ENCODE measurements around the gene SIRT1.
"Not testable (repeated sequence)": the region's sequence is repeated elsewhere in the genome, so short reads cannot be mapped to it uniquely, and the experiment has no call there.

The SIRT1 gene

DNA sequence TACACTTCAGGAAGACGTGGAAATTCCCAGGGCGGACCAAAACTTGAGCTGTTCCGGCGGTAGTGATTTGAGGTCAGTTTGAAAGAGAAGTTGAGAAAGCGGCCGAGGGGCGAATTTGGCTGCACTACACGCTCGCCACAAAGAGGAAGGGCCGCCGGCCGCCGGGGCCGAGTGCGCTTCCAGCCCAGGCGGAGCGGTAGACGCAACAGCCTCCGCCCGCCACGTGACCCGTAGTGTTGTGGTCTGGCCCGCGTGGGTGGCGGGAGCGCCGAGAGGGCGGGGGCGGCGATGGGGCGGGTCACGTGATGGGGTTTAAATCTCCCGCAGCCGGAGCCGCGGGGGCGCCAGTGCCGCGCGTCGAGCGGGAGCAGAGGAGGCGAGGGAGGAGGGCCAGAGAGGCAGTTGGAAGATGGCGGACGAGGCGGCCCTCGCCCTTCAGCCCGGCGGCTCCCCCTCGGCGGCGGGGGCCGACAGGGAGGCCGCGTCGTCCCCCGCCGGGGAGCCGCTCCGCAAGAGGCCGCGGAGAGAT, at the start of gene SIRT1:
Gene SIRT1 (plus strand): TSS at position 344 of the 529 bp plus-strand sequence. CDS start 66 bp downstream, at position 410.
- peak; percentile 69 for DNase-seq

DNA sequence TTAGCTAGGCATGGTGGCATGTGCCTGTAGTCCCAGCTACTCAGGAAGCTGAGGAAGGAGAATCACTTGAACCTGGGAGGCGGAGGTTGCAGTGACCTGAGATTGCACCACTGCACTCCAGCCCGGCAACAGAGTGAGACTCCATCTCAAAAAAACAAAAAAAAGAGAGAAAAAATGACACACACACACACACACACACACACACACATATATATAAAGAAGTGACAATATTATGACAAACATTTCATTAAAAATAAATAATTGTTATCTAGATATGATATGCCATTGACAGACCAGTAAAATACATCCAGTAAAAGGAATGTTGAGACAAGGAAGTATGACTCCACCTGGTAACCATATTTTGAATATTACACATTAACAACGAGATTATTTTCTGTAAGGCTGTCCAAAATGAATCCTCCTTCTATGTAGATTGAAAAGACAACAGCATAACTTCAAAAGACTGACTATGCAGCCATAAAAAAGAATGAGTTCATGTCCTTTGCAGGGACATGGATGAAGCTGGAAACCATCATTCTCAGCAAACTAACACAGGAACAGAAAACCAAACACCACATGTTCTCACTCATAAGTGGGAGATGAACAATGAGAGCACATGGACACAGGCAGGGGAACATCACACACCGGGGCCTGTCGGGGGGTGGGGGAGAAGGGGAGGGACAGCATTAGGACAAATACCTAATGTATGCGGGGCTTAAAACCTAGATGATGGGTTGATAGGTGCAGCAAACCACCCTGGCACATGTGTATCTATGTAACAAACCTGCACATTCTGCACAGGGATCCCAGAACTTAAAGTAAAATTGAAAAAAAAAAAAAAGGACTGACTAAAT, 48.7 kb upstream of the SIRT1 start:
- not testable (repeated sequence) for DNase-seq

DNA sequence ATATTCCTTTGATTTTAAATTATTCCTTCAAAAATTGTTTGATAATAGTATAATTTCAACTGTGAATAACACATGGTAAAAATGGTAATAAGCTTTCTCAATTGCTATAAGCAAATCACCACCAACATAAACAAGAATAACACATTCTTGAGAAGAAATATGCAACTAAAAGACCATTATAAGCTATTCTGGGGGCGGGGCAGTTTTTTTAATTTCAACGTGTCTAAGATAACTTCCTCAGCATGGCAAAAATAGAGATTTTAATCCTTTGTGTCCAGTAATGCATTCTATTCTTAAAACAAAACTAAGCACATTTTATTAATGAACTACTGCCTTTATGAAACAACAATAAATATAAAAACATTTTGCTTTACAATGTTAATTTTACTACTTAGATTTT, 48.0 kb upstream of the SIRT1 start:
- no peak for DNase-seq

DNA sequence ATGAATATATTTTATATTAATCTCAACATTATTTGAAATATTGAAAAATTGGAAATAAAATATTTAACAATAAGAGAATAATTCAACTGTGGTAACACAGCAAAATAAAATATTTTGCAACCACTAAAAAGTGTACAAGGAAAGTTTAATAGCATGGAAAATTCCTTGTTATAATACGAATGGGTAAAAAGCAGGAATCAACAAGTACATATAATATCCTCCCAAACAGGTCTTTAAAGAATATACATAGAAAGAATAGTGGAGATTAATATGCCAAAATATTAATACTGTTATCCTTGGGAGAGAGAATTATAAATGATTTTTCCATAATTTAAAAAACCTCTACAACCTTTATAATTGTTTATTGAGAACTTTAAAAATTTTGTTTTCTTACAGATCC, 47.5 kb upstream of the SIRT1 start:
- DNase-seq, result no peak

DNA sequence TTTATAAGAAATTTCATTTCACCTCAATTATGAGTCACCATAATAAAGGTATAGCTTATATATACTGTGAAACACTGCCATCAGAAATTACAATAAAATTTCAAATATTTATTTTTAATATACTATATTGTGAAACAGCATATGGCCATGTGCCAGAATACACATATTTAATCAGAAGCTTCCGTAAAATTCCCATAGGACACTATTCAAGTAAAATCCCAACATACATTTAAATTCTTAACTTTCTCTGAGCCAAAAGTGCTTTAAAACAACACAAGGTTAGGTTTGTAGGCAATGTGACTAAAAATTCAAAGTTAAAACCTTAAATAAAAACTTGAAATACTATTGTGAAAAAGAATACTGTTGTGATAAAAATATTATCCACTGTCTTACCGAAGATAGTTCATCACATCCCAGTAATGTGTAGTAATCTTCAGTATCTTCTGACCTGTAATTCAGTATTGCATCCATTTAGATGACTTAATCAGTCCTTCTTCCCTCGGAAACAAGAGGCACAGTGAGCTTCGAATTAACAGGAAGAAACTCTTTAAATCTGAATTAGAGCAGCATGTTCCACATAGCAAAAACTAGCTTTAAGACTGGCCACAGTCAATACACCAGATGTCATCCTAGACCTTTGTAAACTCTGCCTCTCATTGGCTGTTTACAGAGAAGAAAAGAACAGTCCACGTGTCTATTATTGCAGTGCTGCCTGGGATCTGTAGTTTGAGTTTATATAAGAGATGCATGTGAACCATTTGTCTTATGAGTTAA, 46.7 kb upstream of the SIRT1 start, which contains the start of gene DNAJC12:
Gene DNAJC12 (minus strand): TSS at position 648 of the 774 bp plus-strand sequence. CDS start 177 bp downstream, at position 471.
- no peak for DNase-seq

DNA sequence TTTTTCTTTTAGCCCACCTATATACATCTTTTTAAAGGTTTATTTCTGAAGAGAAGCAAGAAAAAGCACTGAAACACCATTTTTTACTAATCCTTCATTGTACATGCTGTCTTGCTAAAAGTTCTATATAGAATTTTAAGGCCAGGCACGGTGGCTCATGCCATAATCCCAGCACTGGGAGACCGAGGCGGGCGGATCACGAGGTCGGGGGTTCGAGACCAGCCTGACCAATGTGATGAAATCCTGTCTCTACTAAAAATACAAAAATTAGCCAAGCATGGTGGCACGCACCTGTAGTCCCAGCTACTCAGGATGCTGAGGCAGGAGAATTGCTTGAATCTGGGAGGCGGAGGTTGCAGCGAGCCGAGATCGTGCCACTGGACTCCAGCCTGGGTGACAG, 44.9 kb upstream of the SIRT1 start:
- DNase-seq, result not testable (repeated sequence)

DNA sequence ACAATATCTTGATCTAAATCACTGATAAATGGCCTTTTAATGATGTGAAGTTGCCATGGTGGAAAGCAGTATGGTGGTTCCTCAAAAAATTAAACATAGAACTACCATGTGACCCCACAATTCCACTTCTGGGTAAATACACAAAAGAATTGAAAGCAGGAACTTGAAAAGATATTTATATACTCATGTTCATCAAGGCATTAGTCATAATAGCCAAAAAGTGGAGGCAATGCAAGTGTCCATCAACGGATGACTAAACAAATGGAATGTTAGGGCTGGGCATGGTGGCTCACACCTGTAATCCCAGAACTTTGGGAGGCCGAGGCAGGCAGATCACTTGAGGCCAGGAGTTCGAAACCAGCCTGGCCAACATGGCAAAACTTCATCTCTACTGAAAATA, 44.5 kb upstream of the SIRT1 start:
- DNase-seq, result no peak

DNA sequence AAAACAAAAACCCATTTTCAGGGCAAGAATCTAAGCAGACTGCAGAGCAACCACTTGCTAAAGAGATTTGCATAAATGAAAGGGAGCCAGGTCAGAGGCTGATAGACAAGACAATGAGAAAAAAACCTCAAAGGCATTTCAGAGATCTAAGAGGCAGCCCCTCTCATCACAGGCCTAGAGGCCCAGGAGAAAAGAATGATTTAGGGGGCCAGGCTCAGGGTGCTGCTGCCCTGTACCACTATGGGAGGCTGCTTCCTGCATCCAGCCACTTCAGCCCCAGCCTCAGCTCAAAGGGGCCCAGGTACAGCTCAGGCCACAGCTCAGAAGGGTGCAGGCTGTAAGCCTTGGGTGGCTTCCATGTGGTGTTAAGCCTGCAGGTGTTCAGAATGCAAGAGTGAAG, 42.7 kb upstream of the SIRT1 start:
- no peak for DNase-seq

DNA sequence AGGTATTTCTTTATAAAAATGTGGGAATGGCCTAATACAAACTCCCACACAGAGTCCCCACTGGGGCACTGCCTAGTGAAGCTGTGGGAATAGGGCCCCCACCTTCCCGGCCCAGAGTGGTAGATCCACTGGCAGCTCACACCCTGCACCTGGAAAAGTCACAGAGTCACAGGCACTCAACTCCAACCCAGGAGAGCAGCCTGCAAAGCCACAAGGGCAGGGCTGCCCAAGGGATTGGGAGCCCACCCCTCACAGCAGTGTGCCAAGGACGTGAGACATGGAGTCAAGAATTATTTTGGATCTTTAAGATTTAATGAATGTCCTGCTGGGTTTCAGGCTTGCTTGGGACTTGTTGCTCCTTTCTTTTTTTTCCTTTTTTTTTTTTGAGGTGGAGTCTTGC, 41.2 kb upstream of the SIRT1 start:
- DNase-seq, result no peak

DNA sequence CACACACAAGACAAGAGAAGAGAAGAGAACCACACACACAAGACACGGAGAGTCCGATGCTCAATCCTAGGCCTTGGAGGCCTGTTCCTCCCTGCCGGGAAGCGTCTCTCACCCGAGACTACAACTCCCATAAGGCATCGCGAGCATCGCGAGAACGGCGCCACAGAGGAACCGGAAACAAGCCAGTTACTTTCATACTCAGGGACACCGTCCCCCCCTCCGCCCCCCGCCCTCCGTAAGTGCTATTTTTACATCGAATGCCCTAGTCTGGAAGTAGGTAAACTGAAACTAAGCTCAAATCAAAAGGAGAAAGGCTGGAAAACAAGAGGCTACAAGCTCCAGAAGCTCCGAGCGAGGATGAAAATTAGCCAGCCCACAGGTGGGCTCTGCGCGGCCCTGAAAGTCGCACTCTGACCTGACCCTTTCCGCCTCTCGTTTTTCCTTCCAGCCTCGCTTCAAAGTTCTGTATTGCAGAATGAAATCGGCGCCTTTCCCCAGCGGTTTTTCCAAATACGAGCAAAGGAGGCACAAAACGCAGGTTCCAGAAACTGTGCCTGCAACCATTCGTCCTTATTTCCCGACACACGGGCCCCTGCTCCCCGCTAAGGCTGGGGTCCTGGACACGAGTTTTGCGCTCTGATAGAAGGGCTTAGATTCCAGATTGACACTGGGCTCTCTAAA, 35.0 kb upstream of the SIRT1 start:
- peak; percentile 18 for DNase-seq

DNA sequence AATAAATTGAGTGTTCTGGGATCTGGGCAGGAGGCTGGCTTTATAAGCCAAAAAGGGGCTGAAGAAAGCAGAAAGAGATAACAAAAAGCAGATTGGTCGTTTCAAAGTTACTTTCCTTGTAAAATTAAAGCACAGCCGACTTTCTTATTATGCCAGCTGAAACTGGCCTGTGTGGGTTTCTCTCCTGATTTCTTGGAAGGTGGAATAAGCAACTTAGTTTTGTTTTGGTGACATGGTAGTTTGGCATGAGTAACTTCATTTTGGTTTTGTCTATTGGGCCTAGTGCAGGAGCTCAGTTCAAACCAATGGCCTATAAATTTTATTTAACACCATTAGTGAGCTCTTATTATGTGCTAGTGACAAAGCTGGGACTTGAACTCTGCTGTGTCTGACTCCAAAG, 33.3 kb upstream of the SIRT1 start:
- DNase-seq, result no peak

DNA sequence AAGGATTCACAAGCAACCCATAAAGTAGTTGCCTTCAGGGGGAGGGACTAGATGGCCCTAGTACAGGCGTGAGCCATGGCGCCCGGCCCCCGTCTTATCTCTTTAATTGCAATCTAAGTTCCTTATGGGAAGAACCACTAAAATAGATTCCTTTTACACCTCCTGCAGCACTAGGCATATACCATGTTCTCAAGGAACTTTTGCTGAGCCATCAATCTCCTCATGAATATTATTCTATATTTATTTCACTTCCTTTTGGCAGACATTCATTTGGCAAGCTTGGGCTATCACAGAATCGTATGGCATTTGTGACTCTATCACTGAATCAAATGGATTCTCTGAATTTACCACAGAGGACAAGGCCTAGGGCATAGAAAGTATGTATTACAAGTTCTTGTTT, 31.7 kb upstream of the SIRT1 start:
- no peak for DNase-seq

DNA sequence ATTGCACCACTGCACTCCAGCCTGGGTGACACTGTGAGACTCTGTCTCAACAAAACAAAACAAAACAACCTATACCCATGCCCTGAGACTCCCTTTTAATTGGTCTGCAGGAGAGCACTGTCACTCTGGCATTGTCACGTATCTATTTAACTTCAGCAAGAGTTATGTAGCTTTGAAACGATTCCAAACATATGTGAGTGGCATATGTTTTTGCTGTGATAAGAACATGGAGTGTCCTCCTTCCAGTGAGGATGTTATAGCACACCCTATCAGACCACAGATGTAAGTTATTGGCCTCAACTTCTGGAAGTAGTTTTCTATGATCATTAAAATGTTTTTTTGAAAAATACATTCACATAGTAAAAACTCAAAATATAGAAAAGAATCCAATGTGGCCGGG, 30.9 kb upstream of the SIRT1 start:
- DNase-seq, result no peak

DNA sequence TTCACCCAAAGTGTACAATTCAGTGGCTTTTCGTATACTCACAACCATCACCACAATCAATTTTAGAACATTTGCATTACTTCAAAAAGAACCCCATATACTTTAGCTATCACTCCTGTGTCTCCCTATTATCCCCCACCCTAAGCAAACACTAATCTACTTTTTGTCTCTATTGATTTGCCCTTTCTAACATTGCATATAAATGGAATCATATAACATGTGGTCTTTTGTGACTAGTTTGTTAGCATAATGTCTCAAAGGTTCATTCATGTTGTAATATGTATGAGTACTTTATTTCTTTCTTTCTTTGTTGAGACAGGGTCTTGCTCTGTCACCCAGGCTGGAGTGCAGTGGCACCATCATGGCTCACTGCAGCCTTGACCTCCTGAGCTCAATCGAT, 25.5 kb upstream of the SIRT1 start:
- no peak for DNase-seq

DNA sequence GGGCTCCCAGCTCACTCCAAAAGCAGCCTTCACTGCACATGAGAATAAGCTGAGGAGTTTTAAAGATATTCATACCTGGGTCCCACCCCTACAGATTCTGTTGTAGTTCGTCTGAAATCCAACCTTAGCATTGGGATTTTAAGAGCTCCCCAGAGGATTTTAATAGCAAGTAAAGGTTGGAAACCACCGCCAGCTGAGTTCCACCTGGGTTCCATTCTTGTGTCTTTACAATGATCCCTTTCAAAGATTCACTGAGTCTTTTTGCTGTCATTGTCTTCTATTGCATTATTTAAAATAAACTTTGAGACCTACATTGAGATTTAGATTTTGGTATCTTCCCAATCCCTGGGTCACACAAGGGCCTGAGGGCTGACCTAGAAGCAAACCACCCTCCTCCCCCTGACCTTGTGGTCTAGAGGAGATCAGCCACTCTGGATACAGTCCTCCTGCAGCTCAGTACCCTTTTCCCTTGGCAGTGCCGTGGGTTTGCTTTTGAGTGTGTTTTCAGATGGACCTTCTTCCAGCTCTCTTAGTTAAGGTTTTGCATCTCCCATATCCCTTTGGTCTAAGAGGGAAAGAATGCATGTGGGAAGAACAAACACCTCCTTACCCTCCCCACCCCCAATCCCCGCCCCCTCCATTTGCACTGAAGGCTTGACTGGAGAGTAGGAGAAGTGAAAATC, 22.6 kb upstream of the SIRT1 start:
- DNase-seq, result no peak

DNA sequence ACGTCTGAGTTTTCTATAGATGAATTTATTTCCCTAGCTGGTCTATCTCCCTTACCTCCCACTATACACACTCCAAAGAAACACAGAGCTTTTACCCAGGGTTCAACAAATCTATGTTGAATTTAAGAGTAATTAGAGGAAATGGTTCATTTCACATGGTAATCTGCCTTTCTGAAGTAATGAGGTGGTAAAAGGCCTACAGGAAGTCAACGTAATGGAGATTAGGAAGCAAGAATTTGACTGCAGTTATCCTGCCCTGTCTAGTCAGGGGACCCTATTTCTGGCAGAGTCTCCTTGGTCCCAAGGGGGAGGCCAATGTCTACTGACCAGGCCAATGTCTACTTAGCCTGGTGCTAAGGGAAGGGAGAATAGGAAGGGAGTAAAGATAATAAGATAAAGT, 21.4 kb upstream of the SIRT1 start:
- DNase-seq, result no peak

DNA sequence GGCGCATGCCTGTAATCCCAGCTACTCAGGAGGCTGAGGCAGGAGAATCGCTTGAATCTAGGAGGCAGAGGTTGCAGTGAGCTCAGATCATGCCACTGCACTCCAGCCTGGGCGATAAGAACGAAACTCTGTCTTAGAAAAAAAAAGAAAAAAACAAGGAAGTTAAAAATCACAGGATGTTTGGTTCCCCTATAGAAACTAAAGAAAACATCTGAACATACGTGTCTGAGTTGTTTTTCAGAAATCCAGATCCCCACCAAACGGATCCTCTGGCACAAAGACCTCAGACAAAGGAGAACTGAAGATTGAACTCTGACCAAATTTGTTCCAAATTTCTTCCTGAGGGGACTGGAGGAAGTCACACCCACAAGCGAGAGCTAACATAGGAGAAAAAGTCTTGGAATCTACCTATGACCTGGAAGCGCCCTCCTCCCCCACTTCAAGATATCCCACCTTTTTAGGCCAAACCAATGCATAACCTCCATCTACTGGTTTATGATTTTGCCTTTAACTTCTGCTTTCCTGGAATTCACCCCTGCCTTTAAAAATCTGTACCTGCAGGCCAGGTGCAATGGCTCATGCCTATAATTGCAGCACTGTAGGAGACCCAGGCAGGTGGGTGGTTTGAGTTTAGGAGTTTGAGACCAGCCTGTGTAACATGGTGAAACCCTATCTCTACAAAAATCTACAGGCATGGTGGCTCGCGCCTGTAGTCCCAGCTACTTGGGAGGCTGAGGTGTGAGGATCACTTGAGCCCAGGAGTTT, 19.7 kb upstream of the SIRT1 start:
- no peak for DNase-seq

DNA sequence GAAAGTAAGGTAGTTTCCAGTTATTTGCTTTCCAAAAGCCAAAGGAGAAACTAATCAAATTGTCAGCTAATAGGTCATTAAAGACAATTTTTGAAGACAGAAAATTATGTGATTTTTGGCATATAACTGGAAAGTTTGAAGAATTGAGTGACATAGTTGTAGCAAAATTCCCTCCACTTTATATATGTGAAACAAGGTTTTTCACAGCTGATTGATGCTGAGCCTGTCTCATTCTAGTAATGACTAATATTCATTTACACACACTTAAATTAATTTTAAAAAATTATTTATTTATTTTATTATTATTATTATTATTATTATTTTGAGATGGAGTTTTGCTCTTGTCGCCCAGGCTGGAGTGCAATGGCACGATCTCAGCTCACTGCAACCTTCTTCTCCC, 16.3 kb upstream of the SIRT1 start:
- no peak for DNase-seq

DNA sequence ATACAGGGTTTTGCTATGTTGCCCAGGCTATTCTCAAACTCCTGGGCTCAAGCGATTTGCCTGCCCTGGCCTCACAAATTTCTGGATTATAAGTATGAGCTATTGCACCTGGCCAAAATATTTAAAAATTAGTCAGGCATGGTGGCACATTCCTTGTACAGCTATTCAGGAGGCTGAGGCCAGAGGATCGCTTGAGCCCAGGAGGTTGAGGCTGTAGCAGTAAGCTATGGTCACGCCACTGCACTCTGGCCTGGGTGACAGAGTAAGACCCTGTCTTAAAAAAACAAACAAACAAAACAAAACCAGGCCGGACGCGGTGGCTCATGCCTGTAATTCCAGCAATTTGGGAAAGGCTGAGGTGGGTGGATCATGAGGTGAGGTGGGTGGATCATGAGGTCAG, 14.5 kb upstream of the SIRT1 start:
- DNase-seq, result no peak

DNA sequence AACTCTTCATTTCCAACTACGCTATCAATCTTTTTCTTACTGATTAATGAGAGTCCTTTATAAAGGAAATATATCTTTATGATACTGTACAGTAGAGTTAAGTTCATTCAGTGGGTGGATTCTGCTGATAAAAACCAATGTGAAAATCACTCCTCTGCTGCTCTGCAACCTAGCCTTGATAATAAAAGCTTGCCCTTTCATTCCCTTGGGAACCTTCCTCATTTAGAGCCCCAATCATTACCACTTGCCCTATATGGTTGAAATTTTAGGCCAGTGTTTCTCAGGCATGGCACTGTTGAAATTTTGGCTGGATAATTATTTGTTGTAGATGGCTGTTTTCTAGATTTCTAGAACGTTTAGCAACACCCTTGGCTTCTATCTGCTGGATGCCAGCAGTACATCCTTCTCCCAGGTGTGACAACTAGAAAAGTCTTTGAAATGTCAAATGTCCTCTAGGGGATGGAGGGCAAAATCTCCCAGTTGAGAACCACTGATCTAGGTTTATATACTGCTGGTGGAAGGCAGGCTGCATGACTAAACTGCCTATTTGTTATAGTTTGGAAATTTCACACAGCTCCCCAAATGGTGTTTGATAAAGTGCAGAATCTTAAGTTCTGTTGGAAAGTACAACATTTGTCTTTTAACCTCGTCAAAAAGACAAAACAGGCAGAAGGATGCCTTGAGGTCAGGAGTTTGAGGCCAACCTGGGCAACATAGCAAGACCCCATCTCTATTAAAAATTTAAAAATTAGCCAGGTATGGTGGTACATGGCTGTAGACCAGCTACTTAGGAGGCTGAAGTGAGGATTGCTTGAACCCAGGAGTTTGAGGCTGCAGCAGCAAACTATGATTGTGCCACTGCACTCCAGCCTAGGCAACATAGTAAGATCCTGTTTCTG, 8.9 kb upstream of the SIRT1 start:
- DNase-seq, result no peak

DNA sequence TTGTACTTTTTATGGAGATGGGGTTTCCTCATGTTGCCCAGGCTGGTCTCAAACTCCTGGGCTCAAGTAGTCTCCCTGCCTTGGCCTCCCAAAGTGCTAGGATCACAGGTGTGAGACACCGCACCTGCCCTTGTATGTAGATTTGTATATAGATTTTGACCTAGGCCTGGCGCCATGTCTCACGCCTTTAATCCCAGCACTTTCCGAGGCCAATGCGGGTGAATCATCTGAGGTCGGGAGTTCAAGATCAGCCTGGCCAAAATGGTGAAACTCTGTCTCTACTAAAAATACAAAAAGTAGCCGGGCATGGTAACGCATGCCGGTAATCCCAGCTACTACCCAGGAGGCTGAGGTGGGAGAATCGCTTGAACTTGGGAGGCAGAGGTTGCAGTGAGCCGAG, 7.0 kb upstream of the SIRT1 start:
- not testable (repeated sequence) for DNase-seq

Measured in NCI-H2107 (cell line).